HG02588 (cell line): Measurements from ENCODE around the gene NR1I2.
A peak's percentile ranks its signal among the peaks of the same experiment; 100 is the strongest.

Source experiments
- ATAC-seq: cut with Tn5 transposase; IDR thresholded peaks from one replicate; pipeline ENCODE4 v1.9.1; 2021; ENCODE audit warnings: mild to moderate bottlenecking, moderate library complexity; ENCODE audit not compliant: unreplicated experiment

The NR1I2 gene

GRCh38 chr3:119817583-119818363, 35.9 kb downstream of the NR1I2 start:
- no peak for ATAC-seq

- ATAC-seq: no peak
Measured at GRCh38 chr3:119818937-119819336, 37.0 kb downstream of the NR1I2 start.

DNA sequence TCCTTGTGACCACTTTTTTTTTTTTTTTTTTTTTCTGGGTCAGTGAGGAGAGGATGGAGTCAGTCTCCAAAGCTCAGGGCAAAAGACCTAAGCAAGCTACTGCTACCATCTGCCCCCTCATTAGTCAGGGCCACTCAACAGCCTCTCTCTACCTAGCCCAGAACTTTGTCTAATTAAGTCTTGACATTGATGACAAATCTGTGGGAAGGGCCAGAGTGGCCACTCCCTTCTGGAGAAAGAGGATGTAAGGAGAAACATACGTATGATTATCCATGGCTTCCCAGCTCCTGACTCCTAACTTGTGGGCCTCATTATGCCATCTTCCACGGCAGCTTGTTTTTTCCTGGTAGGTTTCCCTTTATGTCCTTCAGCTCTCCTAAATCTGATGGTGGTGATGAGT, 37.9 kb downstream of the NR1I2 start:
- no peak for ATAC-seq

- ATAC-seq: no peak
Measured at GRCh38 chr3:119825820-119826219, 43.9 kb downstream of the NR1I2 start.

- ATAC-seq: no peak
Measured at GRCh38 chr3:119826711-119827608, 45.1 kb downstream of the NR1I2 start.

GRCh38 chr3:119829420-119829819, 47.5 kb downstream of the NR1I2 start:
- no peak for ATAC-seq

DNA sequence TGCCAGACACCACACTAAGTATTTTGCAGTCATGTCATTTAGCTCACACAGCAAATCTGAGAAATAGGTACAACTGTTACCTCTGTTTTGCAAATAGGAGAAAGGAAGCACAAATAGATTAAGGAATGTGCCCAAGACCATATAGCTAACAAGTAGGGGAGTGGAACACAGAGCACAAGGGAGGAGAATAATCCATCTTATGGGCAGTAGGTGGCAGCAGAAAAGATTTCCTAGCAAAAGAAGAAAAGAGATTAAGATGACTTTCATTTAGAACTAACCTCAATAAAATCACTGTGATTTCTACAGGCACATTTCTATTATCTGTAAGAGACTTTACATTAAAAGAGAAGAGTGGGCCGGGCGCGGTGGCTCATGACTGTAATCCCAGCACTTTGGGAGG, 49.1 kb downstream of the NR1I2 start:
- no peak for ATAC-seq

- no peak for ATAC-seq
Measured at GRCh38 chr3:119831941-119832371, 50.1 kb downstream of the NR1I2 start.

DNA sequence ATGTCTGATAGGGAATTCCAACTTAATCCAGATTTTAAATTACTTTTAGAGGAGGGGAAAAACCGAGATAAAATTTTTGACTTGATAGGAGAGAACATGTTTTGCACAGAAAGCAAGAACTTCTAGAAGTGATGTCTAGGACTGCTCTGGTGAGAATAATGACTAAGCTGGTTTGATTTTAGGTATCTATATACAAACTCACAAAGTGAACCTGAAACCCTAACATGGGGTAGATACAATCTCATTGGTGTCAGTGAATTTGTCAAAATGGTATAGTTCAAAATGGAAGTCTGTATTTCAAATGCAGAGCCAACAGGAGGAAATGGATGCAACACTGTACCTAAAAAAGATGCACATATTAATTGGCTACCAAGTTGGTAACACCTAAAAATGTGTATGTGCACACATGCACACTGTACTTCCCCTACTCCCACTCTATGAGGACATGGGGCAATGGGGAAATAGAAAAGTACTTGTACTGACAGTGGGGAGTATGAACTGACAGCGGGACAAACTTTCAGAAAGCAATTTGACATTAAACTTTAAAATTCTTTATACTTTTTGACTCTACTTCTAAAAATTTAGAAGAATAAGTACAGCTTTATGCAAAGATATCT, 53.0 kb downstream of the NR1I2 start:
- peak; percentile 48 for ATAC-seq

DNA sequence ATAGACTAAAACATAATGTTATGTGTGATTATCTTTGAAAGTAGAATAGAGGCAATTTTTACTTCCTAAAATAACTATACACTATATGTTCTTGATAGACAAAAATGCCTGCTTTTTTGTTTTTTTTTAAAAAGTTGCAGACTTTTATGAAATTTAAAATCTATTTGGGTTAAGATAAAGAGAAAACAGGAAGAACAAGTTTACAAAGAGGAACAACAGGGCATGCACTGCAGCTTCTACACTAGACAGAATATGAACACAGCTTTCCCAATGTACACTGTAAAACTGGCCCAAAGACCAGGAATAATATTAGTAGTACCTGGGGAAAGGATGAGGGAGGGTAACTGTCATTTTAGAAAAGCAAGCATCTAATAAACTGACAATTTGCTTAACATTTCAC, 53.7 kb downstream of the NR1I2 start:
- ATAC-seq: no peak

DNA sequence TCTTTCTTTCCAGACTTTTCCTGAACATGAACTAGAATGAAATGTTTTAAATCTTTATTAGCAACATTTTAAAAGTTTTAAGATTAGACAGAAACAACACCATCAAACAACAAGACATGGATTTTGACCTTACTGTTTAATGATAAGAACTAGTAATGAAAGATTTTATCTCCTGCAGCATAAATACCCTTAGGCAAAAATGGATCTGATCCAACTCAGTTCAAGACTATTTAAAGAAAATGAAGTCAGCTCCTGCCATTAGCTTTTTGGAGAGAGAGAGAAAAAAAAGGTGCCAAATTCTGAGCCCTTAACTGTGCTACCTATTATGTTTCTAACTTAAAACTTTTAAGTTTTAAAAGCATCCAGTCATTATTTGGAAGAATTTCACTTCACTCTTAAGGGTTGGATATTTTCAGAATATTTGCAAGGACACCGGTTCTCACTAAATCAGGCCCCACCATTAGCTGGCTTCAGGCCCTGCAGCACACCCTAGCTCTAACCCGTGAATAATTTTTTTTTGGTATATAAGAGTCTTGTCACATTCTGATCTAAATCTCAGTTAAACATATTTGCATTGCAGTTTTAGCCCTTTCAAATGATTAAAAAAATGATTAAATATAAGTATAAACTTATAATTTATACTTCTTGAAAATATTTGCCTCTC, 60.0 kb downstream of the NR1I2 start:
- ATAC-seq: no peak

DNA sequence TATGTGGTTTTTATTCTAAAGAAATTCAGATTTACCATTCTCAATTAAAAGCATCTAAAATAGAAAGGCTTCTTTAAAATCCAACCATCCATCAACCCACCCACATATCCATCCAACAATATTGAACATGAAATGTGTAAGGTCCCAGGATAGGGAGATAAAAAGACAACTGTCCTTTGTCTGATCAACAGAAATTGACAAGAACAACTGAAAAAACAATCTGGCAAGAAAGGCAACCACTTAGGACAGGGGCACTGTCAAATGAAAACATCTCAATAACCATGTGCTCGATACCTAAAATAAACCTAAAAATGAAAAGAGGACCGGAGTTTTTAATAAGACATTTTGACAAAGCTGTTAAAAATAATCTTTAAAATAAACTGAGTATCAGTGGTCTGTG, 67.2 kb downstream of the NR1I2 start:
- ATAC-seq: no peak

DNA sequence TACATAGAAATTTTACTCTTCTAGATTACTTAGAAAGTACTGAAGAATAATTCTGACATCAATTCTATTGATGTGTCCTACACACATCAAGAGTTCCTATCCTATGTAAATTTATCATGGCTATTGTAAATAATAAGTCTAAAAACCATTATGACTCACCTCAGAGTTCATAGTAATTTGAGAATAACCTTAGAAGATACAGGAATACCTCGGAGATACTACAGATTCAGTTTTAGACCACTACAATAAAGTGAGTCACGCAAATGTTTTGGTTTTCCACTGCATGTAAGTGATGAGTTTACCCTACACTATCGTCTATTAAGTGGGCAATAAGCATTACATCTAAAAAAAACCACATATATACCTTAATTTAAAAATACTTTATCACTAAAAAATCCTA, 74.8 kb downstream of the NR1I2 start:
- no peak for ATAC-seq

- no peak for ATAC-seq
Measured at GRCh38 chr3:119858957-119859356, 77.1 kb downstream of the NR1I2 start.

- ATAC-seq: no peak
Measured at GRCh38 chr3:119859728-119860127, 77.8 kb downstream of the NR1I2 start.

DNA sequence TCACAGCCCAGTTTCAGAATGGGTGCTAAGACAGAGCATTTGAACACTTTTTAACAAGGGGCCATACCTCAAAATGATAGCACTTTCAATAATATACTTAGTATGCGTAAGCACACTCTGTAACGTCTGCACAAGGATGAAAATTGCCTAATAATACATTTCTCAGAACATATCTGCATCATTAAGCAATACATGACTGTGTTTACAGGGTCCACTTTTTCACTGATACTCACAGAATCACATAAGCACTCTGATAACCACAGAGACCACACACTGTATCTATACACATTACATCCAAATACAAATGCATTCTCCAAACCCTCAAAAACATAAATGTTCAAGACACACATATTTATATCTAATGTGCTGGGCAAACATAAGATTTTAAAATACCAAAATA, 79.8 kb downstream of the NR1I2 start:
- ATAC-seq: no peak

DNA sequence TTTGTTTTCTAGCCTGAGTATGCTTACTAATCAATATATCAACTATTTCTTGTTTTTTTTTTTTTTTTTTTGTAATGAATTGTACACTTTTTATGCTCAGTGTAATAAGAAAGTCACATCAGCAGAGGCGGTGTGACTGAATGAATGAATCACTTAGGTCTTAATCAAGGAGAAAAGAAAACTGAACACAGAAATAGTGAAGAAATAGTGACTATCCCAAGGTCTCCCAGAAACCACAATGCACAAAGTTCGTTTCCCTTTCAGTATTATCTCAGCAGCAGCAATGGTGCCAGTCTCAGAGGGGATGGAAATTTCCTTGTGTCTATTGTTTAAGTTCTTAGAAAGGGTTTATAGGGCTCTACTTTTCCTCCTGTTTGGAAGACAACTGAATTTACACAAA, 80.7 kb downstream of the NR1I2 start:
- ATAC-seq: no peak

GRCh38 chr3:119864476-119864875, 82.6 kb downstream of the NR1I2 start:
- ATAC-seq: no peak
